ENCODE data around the gene RASL10B.

GRCh38 chr17:35709874-35710273, 21.6 kb upstream of the RASL10B start:
- TF ChIP-seq ARNTL (CRISPR knock-in tag; IDR thresholded peaks at IDR 0.05; ENCODE audit: borderline replicate concordance, low read depth) (no peak), TCF4 (CRISPR knock-in tag; IDR thresholded peaks at IDR 0.05; ENCODE audit: borderline replicate concordance) (no peak), BACH2 (CRISPR knock-in tag; IDR thresholded peaks at IDR 0.05; ENCODE audit: borderline replicate concordance) (no peak), ZNF70 (CRISPR knock-in tag; IDR thresholded peaks at IDR 0.05) (no peak), PATZ1 (CRISPR knock-in tag; IDR thresholded peaks at IDR 0.05; ENCODE audit: borderline replicate concordance) (no peak), SNAI2 (CRISPR knock-in tag; IDR thresholded peaks at IDR 0.05) (no peak), CREB5 (CRISPR knock-in tag; IDR thresholded peaks at IDR 0.05; ENCODE audit: low read depth) (no peak)
